ENCODE data around the gene FAM163A. TPM values are rescaled to one million over a fixed set of nuclear protein-coding genes. Genes with fewer than 3 reads are reported as not detected.

Gene FAM163A
- total and polyA plus RNA-seq, 7 experiments from 2014 or later: 0.06 to 0.17 (median 0.14) TPM; not detected in 4

GRCh38 chr1:179729881-179730280 lies 13.2 kb upstream of the FAM163A start:
- H3K27ac Mint-ChIP-seq: no peak overlapping the region
- intact Hi-C loops (cut with micrococcal nuclease): no loop called here
- peaks cover 3 to 23% (median 10%) of the 10 kb centered on the region in 5 donors for H3K27me3 Mint-ChIP-seq
- H3K4me3 Mint-ChIP-seq: no peak overlapping the region
- DNase-seq: no peak
- no peaks in the 10 kb centered on the region for H3K36me3 Mint-ChIP-seq
- POLR2A ChIA-PET: no interaction called here
- Histone ChIP-seq H3K27me3 (ENCODE audit: control insufficient read depth in 2 of 2, insufficient read depth in 2 of 2, low read length in 2 of 2) (peaks cover 0 to 4% of the 10 kb centered on the region in 2 donors), H3K4me3 (ENCODE audit: low read length) (no peak overlapping the region), H3K9me3 (ENCODE audit: control insufficient read depth in 2 of 3, low read length in 3 of 3) (no peaks in the 10 kb centered on the region), H3K4me1 (ENCODE audit: control insufficient read depth in 2 of 2, insufficient read depth in 2 of 2, low read length in 2 of 2) (no peaks in the 10 kb centered on the region), H3K36me3 (ENCODE audit: control insufficient read depth in 2 of 3, insufficient read depth in 3 of 3, low read length in 3 of 3) (no peaks in the 10 kb centered on the region), H3K27ac (ENCODE audit: low read depth, low read length) (no peak overlapping the region)
- H3K4me1 Mint-ChIP-seq: peaks cover 0 to 2% (median 0%) of the 10 kb centered on the region in 7 donors
- CTCF ChIA-PET: no interaction called here
- no peak for ATAC-seq
- no peaks in the 10 kb centered on the region for H3K9me3 Mint-ChIP-seq

GRCh38 chr1:179731643-179732042 lies 11.4 kb upstream of the FAM163A start:
- H3K4me3 ChIP-seq (ENCODE audit: low read length): no peak overlapping the region
- H3K4me3 Mint-ChIP-seq: no peak overlapping the region
- DNase-seq: no peak
- intact Hi-C loops (cut with micrococcal nuclease): no loop called here
- no peaks in the 10 kb centered on the region for H3K36me3 Mint-ChIP-seq
- H3K27ac Mint-ChIP-seq: no peak overlapping the region
- H3K4me1 ChIP-seq (ENCODE audit: control insufficient read depth in 2 of 2, insufficient read depth in 2 of 2, low read length in 2 of 2): no peaks in the 10 kb centered on the region
- H3K4me1 Mint-ChIP-seq: peaks cover 0 to 2% (median 0%) of the 10 kb centered on the region in 7 donors
- H3K36me3 ChIP-seq (ENCODE audit: control insufficient read depth in 2 of 3, insufficient read depth in 3 of 3, low read length in 3 of 3): no peaks in the 10 kb centered on the region
- no peaks in the 10 kb centered on the region for H3K9me3 ChIP-seq (ENCODE audit: control insufficient read depth in 2 of 3, low read length in 3 of 3)
- no peak overlapping the region for H3K27ac ChIP-seq (ENCODE audit: low read depth, low read length)
- H3K9me3 Mint-ChIP-seq: no peaks in the 10 kb centered on the region
- POLR2A ChIA-PET: no interaction called here
- ATAC-seq: no peak
- peaks cover 11 to 25% (median 16%) of the 10 kb centered on the region in 5 donors for H3K27me3 Mint-ChIP-seq
- CTCF ChIA-PET: interaction anchor here (1.4 kb wide), 1 partner anchor 22 kb away, joined by 4 read pairs; no protein-coding TSS in a partner anchor
- H3K27me3 ChIP-seq (ENCODE audit: control insufficient read depth in 2 of 2, insufficient read depth in 2 of 2, low read length in 2 of 2): peaks cover 0 to 4% of the 10 kb centered on the region in 2 donors

- no peaks in the 10 kb centered on the region for H3K36me3 Mint-ChIP-seq
- ATAC-seq (no peak), DNase-seq (no peak)
- peak overlapping the region; percentile 31 to 81 (median 76) for H3K4me3 Mint-ChIP-seq
- Histone ChIP-seq H3K4me3 (ENCODE audit: low read length) (no peak overlapping the region), H3K27me3 (ENCODE audit: control insufficient read depth in 2 of 2, insufficient read depth in 2 of 2, low read length in 2 of 2) (peaks cover 0 to 14% of the 10 kb centered on the region in 2 donors), H3K4me1 (ENCODE audit: control insufficient read depth in 2 of 2, insufficient read depth in 2 of 2, low read length in 2 of 2) (no peaks in the 10 kb centered on the region), H3K9me3 (ENCODE audit: control insufficient read depth in 2 of 3, low read length in 3 of 3) (no peaks in the 10 kb centered on the region), H3K27ac (ENCODE audit: low read depth, low read length) (no peak overlapping the region), H3K36me3 (ENCODE audit: control insufficient read depth in 2 of 3, insufficient read depth in 3 of 3, low read length in 3 of 3) (no peaks in the 10 kb centered on the region)
- H3K4me1 Mint-ChIP-seq: peaks cover 3 to 20% (median 13%) of the 10 kb centered on the region in 7 donors
- H3K9me3 Mint-ChIP-seq: peaks cover 0 to 10% (median 0%) of the 10 kb centered on the region in 11 donors
- intact Hi-C loops (cut with micrococcal nuclease): no loop called here
- no peak overlapping the region for H3K27ac Mint-ChIP-seq
- peaks cover 62 to 79% (median 74%) of the 10 kb centered on the region in 5 donors for H3K27me3 Mint-ChIP-seq
- POLR2A ChIA-PET: interaction anchor here (1.1 kb wide), 1 partner anchor 16 kb away, joined by 3 read pairs; no protein-coding TSS in a partner anchor
- CTCF ChIA-PET: no interaction called here
Observed at GRCh38 chr1:179742291-179742690, 800 bp upstream of the FAM163A start.

- H3K9me3 ChIP-seq (ENCODE audit: control insufficient read depth in 2 of 3, low read length in 3 of 3): no peaks in the 10 kb centered on the region
- peaks cover 0 to 14% of the 10 kb centered on the region in 2 donors for H3K27me3 ChIP-seq (ENCODE audit: control insufficient read depth in 2 of 2, insufficient read depth in 2 of 2, low read length in 2 of 2)
- Mint-ChIP-seq H3K36me3 (no peaks in the 10 kb centered on the region), H3K27me3 (peaks cover 61 to 82% (median 72%) of the 10 kb centered on the region in 5 donors), H3K4me1 (peaks cover 3 to 20% (median 13%) of the 10 kb centered on the region in 7 donors), H3K9me3 (peaks cover 0 to 9% (median 0%) of the 10 kb centered on the region in 11 donors), H3K27ac (no peak overlapping the region), H3K4me3 (peak overlapping the region in 2 of 10 donors; percentile 40 to 79)
- intact Hi-C loops (cut with micrococcal nuclease): no loop called here
- H3K36me3 ChIP-seq (ENCODE audit: control insufficient read depth in 2 of 3, insufficient read depth in 3 of 3, low read length in 3 of 3): no peaks in the 10 kb centered on the region
- ATAC-seq: no peak
- ChIA-PET POLR2A (no interaction called here), CTCF (no interaction called here)
- H3K4me1 ChIP-seq (ENCODE audit: control insufficient read depth in 2 of 2, insufficient read depth in 2 of 2, low read length in 2 of 2): no peaks in the 10 kb centered on the region
- H3K27ac ChIP-seq (ENCODE audit: low read depth, low read length): no peak overlapping the region
- H3K4me3 ChIP-seq (ENCODE audit: low read length): no peak overlapping the region
- peak in 1 of 9 donors; percentile 5 for DNase-seq
Observed at GRCh38 chr1:179743679-179744400, 749 bp downstream of the FAM163A start.

- peaks cover 59 to 78% (median 70%) of the 10 kb centered on the region in 5 donors for H3K27me3 Mint-ChIP-seq
- ATAC-seq: no peak
- Histone ChIP-seq H3K27ac (ENCODE audit: low read depth, low read length) (no peak overlapping the region), H3K4me3 (ENCODE audit: low read length) (no peak overlapping the region), H3K9me3 (ENCODE audit: control insufficient read depth in 2 of 3, low read length in 3 of 3) (no peaks in the 10 kb centered on the region), H3K4me1 (ENCODE audit: control insufficient read depth in 2 of 2, insufficient read depth in 2 of 2, low read length in 2 of 2) (no peaks in the 10 kb centered on the region), H3K27me3 (ENCODE audit: control insufficient read depth in 2 of 2, insufficient read depth in 2 of 2, low read length in 2 of 2) (peaks cover 0 to 12% of the 10 kb centered on the region in 2 donors), H3K36me3 (ENCODE audit: control insufficient read depth in 2 of 3, insufficient read depth in 3 of 3, low read length in 3 of 3) (no peaks in the 10 kb centered on the region)
- peaks cover 3 to 20% (median 13%) of the 10 kb centered on the region in 7 donors for H3K4me1 Mint-ChIP-seq
- ChIA-PET POLR2A (no interaction called here), CTCF (no interaction called here)
- peak overlapping the region in 8 of 10 donors; percentile 4 to 79 (median 24) for H3K4me3 Mint-ChIP-seq
- no peak for DNase-seq
- intact Hi-C loops (cut with micrococcal nuclease): no loop called here
- no peak overlapping the region for H3K27ac Mint-ChIP-seq
- H3K9me3 Mint-ChIP-seq: peaks cover 0 to 9% (median 0%) of the 10 kb centered on the region in 11 donors
- no peaks in the 10 kb centered on the region for H3K36me3 Mint-ChIP-seq
Observed at GRCh38 chr1:179744401-179745130, 1.5 kb downstream of the FAM163A start.

- no peak for ATAC-seq
- POLR2A ChIA-PET: no interaction called here
- Histone ChIP-seq H3K4me3 (ENCODE audit: low read length) (no peak overlapping the region), H3K36me3 (ENCODE audit: control insufficient read depth in 2 of 3, insufficient read depth in 3 of 3, low read length in 3 of 3) (no peaks in the 10 kb centered on the region), H3K27me3 (ENCODE audit: control insufficient read depth in 2 of 2, insufficient read depth in 2 of 2, low read length in 2 of 2) (peaks cover 0 to 6% of the 10 kb centered on the region in 2 donors), H3K27ac (ENCODE audit: low read depth, low read length) (no peak overlapping the region), H3K4me1 (ENCODE audit: control insufficient read depth in 2 of 2, insufficient read depth in 2 of 2, low read length in 2 of 2) (no peaks in the 10 kb centered on the region), H3K9me3 (ENCODE audit: control insufficient read depth in 2 of 3, low read length in 3 of 3) (no peaks in the 10 kb centered on the region)
- Mint-ChIP-seq H3K9me3 (peaks cover 0 to 9% (median 0%) of the 10 kb centered on the region in 11 donors), H3K4me1 (peaks cover 3 to 20% (median 13%) of the 10 kb centered on the region in 7 donors), H3K27me3 (peaks cover 58 to 77% (median 67%) of the 10 kb centered on the region in 5 donors), H3K4me3 (peak overlapping the region in 5 of 10 donors; percentile 4 to 79 (median 20)), H3K27ac (no peak overlapping the region), H3K36me3 (peaks cover 0 to 4% (median 0%) of the 10 kb centered on the region in 5 donors)
- DNase-seq: no peak
- CTCF ChIA-PET: no interaction called here
- intact Hi-C loops (cut with micrococcal nuclease): no loop called here
Observed at GRCh38 chr1:179745131-179745611, 2.1 kb downstream of the FAM163A start.

Data from naive thymus-derived CD4-positive, alpha-beta T cell (primary cell).